Breast epithelium (tissue), 4 donors: ENCODE data around the gene RTN4. TPM values are rescaled to one million over a fixed set of nuclear protein-coding genes. Genes with fewer than 3 reads are reported as not detected.

Experiments
- DNase-seq, 2 donors: peaks; one replicate each; pipeline ENCODE4 v3.0.0-alpha.2; 2019; ENCODE audit warnings: low spot score in 2 of 2
- H3K27ac ChIP-seq, 2 donors: fragments of 200-600 bp; sonication (generic) in 1 of 2; one replicate each; pipeline ENCODE4 v1.5.1; 2016 to 2019; ENCODE audit warnings: mild to moderate bottlenecking in 1 of 2
- H3K27me3 ChIP-seq, 2 donors: fragments of 200-600 bp; sonication (generic) in 1 of 2; one replicate each; pipeline versions ENCODE4 v1.5.1 to v1.6.0; 2017 to 2019; ENCODE audit warnings: control low read depth in 1 of 2, mild to moderate bottlenecking in 1 of 2
- H3K36me3 ChIP-seq: fragments of 200-600 bp; one replicate; pipeline ENCODE4 v1.5.1; 2019
- H3K4me1 ChIP-seq, 2 donors: fragments of 200-600 bp; sonication (generic); one replicate each; pipeline ENCODE4 v1.5.1; 2016 to 2019; ENCODE audit warnings: control low read depth in 1 of 2
- H3K4me3 ChIP-seq, 3 donors: fragments of 200-600 bp; sonication (generic); 1 replicate in 2 of 3; 2 replicates in 1 of 3; pipeline ENCODE4 v1.5.1; 2016 to 2019; ENCODE audit warnings: mild to moderate bottlenecking in 3 of 3, moderate library complexity in 2 of 3
- H3K9me3 ChIP-seq, 2 donors: fragments of 200-600 bp; sonication (generic) in 1 of 2; one replicate each; pipeline ENCODE4 v1.5.1; 2016 to 2019; ENCODE audit warnings: control low read depth in 1 of 2
- POLR2A ChIP-seq: fragments of 450-650 bp; IDR thresholded peaks from one replicate; pipeline ENCODE4 v1.6.1; 2016; ENCODE audit warnings: antibody characterized with exemption, mild to moderate bottlenecking, moderate library complexity
- POLR2AphosphoS5 ChIP-seq, 3 donors: sonication (generic); formaldehyde crosslinking; IDR thresholded peaks; one replicate each; pipeline ENCODE4 v1.6.1; 2017; ENCODE audit warnings: antibody characterized with exemption in 3 of 3
- intact Hi-C: fragments of 100-400 bp; cut with DNase I; formaldehyde crosslinking; loops from one replicate; pipeline ENCODE4 v1.15.1; 2023; ENCODE audit warnings: low total_unique reads
- total RNA-seq, 3 donors: library from RNA; depleted of rRNA; stranded (reverse); fragments of >200 nt; gene quantifications; one replicate each; pipeline ENCODE4 v1.1.0, GENCODE V29; 2016
- TF ChIP-seq, protein P1 (sequence below), 3 donors: fragments of 450-650 bp; IDR thresholded peaks; one replicate each; pipeline ENCODE4 v1.5.1; 2016 to 2017; ENCODE audit warnings: antibody characterized with exemption in 3 of 3, mild to moderate bottlenecking in 3 of 3, moderate library complexity in 3 of 3

Gene RTN4
- total RNA-seq, 3 donors from 2014 or later, result 188 to 419 (median 201) TPM

DNA sequence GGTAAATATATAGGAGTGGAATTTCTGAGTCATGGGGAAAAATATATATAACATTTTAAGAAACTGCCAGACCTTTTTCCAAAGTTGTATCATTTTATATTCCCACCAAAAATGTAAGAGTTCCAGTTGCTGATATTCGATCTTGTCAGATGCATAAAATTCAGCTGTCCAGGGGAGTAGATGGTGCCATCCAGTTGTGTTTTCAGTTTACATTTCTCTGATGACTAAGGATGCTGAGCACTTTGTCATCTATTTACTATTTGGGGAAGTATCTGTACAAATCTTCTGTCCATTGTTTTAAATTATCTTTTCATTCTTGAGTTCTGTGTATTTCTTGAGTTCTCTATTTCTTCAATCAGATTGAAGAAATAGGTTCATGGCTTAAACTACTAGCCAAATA is 126.1 kb downstream of the RTN4 start:
- DNase-seq, result no peak
- Histone ChIP-seq H3K36me3 (no peaks in the 10 kb centered on the region), H3K4me3 (no peak overlapping the region), H3K27me3 (no peaks in the 10 kb centered on the region), H3K4me1 (no peaks in the 10 kb centered on the region), H3K27ac (no peak overlapping the region), H3K9me3 (peaks cover 0 to 4% of the 10 kb centered on the region in 2 donors)
- TF ChIP-seq POLR2A (no peak), POLR2AphosphoS5 (IDR thresholded peaks at IDR 0.05) (no peak)
- TF ChIP-seq, protein P1, sequence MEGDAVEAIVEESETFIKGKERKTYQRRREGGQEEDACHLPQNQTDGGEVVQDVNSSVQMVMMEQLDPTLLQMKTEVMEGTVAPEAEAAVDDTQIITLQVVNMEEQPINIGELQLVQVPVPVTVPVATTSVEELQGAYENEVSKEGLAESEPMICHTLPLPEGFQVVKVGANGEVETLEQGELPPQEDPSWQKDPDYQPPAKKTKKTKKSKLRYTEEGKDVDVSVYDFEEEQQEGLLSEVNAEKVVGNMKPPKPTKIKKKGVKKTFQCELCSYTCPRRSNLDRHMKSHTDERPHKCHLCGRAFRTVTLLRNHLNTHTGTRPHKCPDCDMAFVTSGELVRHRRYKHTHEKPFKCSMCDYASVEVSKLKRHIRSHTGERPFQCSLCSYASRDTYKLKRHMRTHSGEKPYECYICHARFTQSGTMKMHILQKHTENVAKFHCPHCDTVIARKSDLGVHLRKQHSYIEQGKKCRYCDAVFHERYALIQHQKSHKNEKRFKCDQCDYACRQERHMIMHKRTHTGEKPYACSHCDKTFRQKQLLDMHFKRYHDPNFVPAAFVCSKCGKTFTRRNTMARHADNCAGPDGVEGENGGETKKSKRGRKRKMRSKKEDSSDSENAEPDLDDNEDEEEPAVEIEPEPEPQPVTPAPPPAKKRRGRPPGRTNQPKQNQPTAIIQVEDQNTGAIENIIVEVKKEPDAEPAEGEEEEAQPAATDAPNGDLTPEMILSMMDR (IDR thresholded peaks at IDR 0.05), result no peak
- intact Hi-C loops, result no loop called here

Other genes with a start within 250 kb of the RTN4 start
- 10 to 100 TPM in 2 of 3 donors, 1 to 10 TPM in 1; 3.5 to 20.8 (median 17.7) TPM for gene CLHC1, start 181.8 kb upstream of the RTN4 start, total RNA-seq
- gene RPS27A, start 182.2 kb upstream of the RTN4 start, total RNA-seq, result 1,000 to 10,000 TPM; 1,531 to 3,365 (median 3,229) TPM
- 10 to 100 TPM; 23.2 to 25.3 (median 23.6) TPM for gene MTIF2, start 218.8 kb upstream of the RTN4 start, total RNA-seq